MCF 10A (cell line): ENCODE data around the gene DENND4C. TPM values are rescaled to one million over a fixed set of nuclear protein-coding genes. Genes with fewer than 3 reads are reported as not detected.
"Not testable (repeated sequence)": the region's sequence is repeated elsewhere in the genome, so short reads cannot be mapped to it uniquely, and the experiment has no call there.

Experiments used
- BruUV-seq: library from RNA; stranded (reverse); fragments of 400-500 nt; replicated peaks from 2 replicates; lab custom pipeline; 2021; lab: Mats Ljungman, UMichigan
- CTCF ChIA-PET: fragments of 300-600 bp; sonication (Branson Sonifier 250); formaldehyde crosslinking; extraction: SDS; loops from one replicate; lab custom pipeline; 2021; ENCODE audit warnings: antibody characterized with exemption, inconsistent platforms; lab: Yijun Ruan, JAX
- POLR2A ChIA-PET: fragments of 300-600, 350-650 bp; sonication (Branson Sonifier 250); formaldehyde crosslinking; extraction: SDS; loops from one replicate; lab custom pipeline; 2020; ENCODE audit warnings: antibody characterized with exemption, inconsistent platforms; lab: Yijun Ruan, JAX
- DNase-seq: peaks from one replicate; pipeline ENCODE4 v3.0.0-alpha.2; 2018; ENCODE audit not compliant: unreplicated experiment
- H3K27ac Mint-ChIP-seq: one replicate; pipeline ENCODE4 v1.8.0; 2022; ENCODE audit warnings: mild to moderate bottlenecking, low read depth, mixed read lengths; ENCODE audit not compliant: unreplicated experiment
- H3K27me3 Mint-ChIP-seq: one replicate; pipeline ENCODE4 v1.8.0; 2022; ENCODE audit warnings: mixed read lengths; ENCODE audit not compliant: insufficient read depth, unreplicated experiment
- H3K36me3 Mint-ChIP-seq: one replicate; pipeline ENCODE4 v1.8.0; 2022; ENCODE audit warnings: mild to moderate bottlenecking, moderate library complexity, mixed read lengths; ENCODE audit not compliant: insufficient read depth, unreplicated experiment
- H3K4me1 Mint-ChIP-seq: one replicate; pipeline ENCODE4 v1.8.0; 2022; ENCODE audit warnings: mixed read lengths; ENCODE audit not compliant: insufficient read depth, unreplicated experiment
- H3K4me3 Mint-ChIP-seq: one replicate; pipeline ENCODE4 v1.8.0; 2022; ENCODE audit warnings: mild to moderate bottlenecking, moderate library complexity, mixed read lengths; ENCODE audit not compliant: unreplicated experiment
- H3K9me3 Mint-ChIP-seq: one replicate; pipeline ENCODE4 v1.8.0; 2022; ENCODE audit warnings: mixed read lengths; ENCODE audit not compliant: unreplicated experiment
- CTCF ChIP-seq: fragments of 200-600 bp; IDR thresholded peaks from one replicate; pipeline ENCODE4 v1.8.0; 2022; ENCODE audit warnings: antibody characterized with exemption, mild to moderate bottlenecking; ENCODE audit not compliant: unreplicated experiment
- intact Hi-C: fragments of 100-400 bp; cut with micrococcal nuclease; formaldehyde crosslinking; loops from 2 replicates; pipeline ENCODE4 v1.14.1; 2022
- total RNA-seq: library from RNA; stranded (reverse); gene quantifications from 2 replicates; pipeline ENCODE4 v1.2.3, GENCODE V29; 2022

DENND4C gene
- total RNA-seq, 1 experiment from 2014 or later = 26.4 TPM

GRCh38 chr9:19409401-19410194, 179.1 kb downstream of the DENND4C start:
- TF ChIP-seq CTCF = no peak
- Mint-ChIP-seq H3K9me3 (no peaks in the 10 kb centered on the region), H3K27ac (peak overlapping the region; percentile 79), H3K36me3 (no peaks in the 10 kb centered on the region), H3K27me3 (no peaks in the 10 kb centered on the region), H3K4me1 (peaks cover 6% of the 10 kb centered on the region), H3K4me3 (peak overlapping the region; percentile 98)
- CTCF ChIA-PET = interaction anchor here (0.5 to 1.8 kb wide), 3 partner anchors 10 to 79 kb away, joined by 3 to 5 read pairs (median 4); no protein-coding TSS in a partner anchor
- BruUV-seq = TSS peak; percentile 43
- intact Hi-C loops = loop anchor here (1.0 kb wide), 1 partner anchor 29 kb away; the partner anchor contains the start of gene RPS6
- POLR2A ChIA-PET = interaction anchor here (0.6 to 3.5 kb wide), 9 partner anchors 10 to 1274 kb away, joined by 3 to 26 read pairs (median 3); partner anchors contain the start of genes DENND4C, FOCAD and RPS6
- peak; percentile 37 for DNase-seq

GRCh38 chr9:19410195-19410503, 179.7 kb downstream of the DENND4C start:
- H3K4me3 Mint-ChIP-seq = peak overlapping the region; percentile 98
- H3K9me3 Mint-ChIP-seq = no peaks in the 10 kb centered on the region
- no peaks in the 10 kb centered on the region for H3K27me3 Mint-ChIP-seq
- BruUV-seq = no TSS peak
- no peak for TF ChIP-seq CTCF
- intact Hi-C loops = no loop called here
- H3K4me1 Mint-ChIP-seq = peaks cover 4% of the 10 kb centered on the region
- peaks cover 5% of the 10 kb centered on the region for H3K36me3 Mint-ChIP-seq
- no peak overlapping the region for H3K27ac Mint-ChIP-seq
- POLR2A ChIA-PET = interaction anchor here (1.1 to 3.5 kb wide), 2 partner anchors 10 to 31 kb away, joined by 3 to 26 read pairs; partner anchors contain the start of gene RPS6
- no peak for DNase-seq
- CTCF ChIA-PET = interaction anchor here (0.5 to 1.8 kb wide), 3 partner anchors 10 to 204 kb away, joined by 3 to 5 read pairs (median 3); no protein-coding TSS in a partner anchor

- H3K9me3 Mint-ChIP-seq = no peaks in the 10 kb centered on the region
- intact Hi-C loops = no loop called here
- no peak for DNase-seq
- no peak overlapping the region for H3K4me3 Mint-ChIP-seq
- POLR2A ChIA-PET = interaction anchor here (1.1 to 3.5 kb wide), 2 partner anchors 9 to 31 kb away, joined by 3 to 26 read pairs; partner anchors contain the start of gene RPS6
- H3K27me3 Mint-ChIP-seq = no peaks in the 10 kb centered on the region
- BruUV-seq = no TSS peak
- CTCF ChIA-PET = interaction anchor here (0.5 to 1.8 kb wide), 4 partner anchors 9 to 204 kb away, joined by 3 to 7 read pairs (median 4); no protein-coding TSS in a partner anchor
- peaks cover 4% of the 10 kb centered on the region for H3K4me1 Mint-ChIP-seq
- no peak overlapping the region for H3K27ac Mint-ChIP-seq
- no peak for TF ChIP-seq CTCF
- H3K36me3 Mint-ChIP-seq = peaks cover 6% of the 10 kb centered on the region
These were observed 180.1 kb downstream of the DENND4C start for GRCh38 chr9:19410594-19410993.

- CTCF ChIA-PET = interaction anchor here (1.8 kb wide), 1 partner anchor 53 kb away, joined by 7 read pairs; no protein-coding TSS in a partner anchor
- Mint-ChIP-seq H3K27me3 (no peaks in the 10 kb centered on the region), H3K9me3 (no peaks in the 10 kb centered on the region), H3K27ac (no peak overlapping the region), H3K4me1 (peaks cover 4% of the 10 kb centered on the region), H3K36me3 (peaks cover 6% of the 10 kb centered on the region), H3K4me3 (no peak overlapping the region)
- intact Hi-C loops = no loop called here
- DNase-seq = peak; percentile 23
- no peak for TF ChIP-seq CTCF
- POLR2A ChIA-PET = interaction anchor here (3.5 kb wide), 1 partner anchor 32 kb away, joined by 26 read pairs; the partner anchor contains the start of gene RPS6
- no TSS peak for BruUV-seq
These were observed 180.8 kb downstream of the DENND4C start for GRCh38 chr9:19411316-19411715.

GRCh38 chr9:19413456-19413855, 183.0 kb downstream of the DENND4C start:
- H3K27ac Mint-ChIP-seq, DNase-seq, intact Hi-C loops, H3K36me3 Mint-ChIP-seq, H3K9me3 Mint-ChIP-seq, BruUV-seq, H3K4me1 Mint-ChIP-seq, H3K4me3 Mint-ChIP-seq, H3K27me3 Mint-ChIP-seq, POLR2A ChIA-PET: not testable (repeated sequence)
- CTCF ChIA-PET = interaction anchor here (1.3 kb wide), 1 partner anchor 45 kb away, joined by 5 read pairs; no protein-coding TSS in a partner anchor
